Measurements from ENCODE around the gene TCF4.

- TF ChIP-seq CTCF (IDR thresholded peaks at IDR 0.05) (no peak), POLR2AphosphoS5 (IDR thresholded peaks at IDR 0.05) (no peak)
Observed at GRCh38 chr18:55283309-55283708, 304.7 kb downstream of the TCF4 start.

Data from suprapubic skin (tissue), 3 donors.